Measurements from ENCODE around the gene HDGFL2.

Gene HDGFL2

GRCh38 chr19:4550479-4551050, 78.5 kb downstream of the HDGFL2 start:
- DNase-seq (ENCODE audit: low read depth in 1 of 2, low spot score in 1 of 2): no peak

All from activated CD4-positive, alpha-beta T cell treated with anti-CD3 and anti-CD28 coated beads, Interleukin-2, amount 50 U/mL, for 24 hours (primary cell).